ENCODE data around the gene RC3H2. TPM values are rescaled to one million over a fixed set of nuclear protein-coding genes. Genes with fewer than 3 reads are reported as not detected.

The RC3H2 gene
- total and polyA plus RNA-seq, 10 of the 15 experiments (the other 5 are each of a cell fraction or from before 2014, with no cell fraction given): 7.2 to 25.5 (median 16.1) TPM

DNA sequence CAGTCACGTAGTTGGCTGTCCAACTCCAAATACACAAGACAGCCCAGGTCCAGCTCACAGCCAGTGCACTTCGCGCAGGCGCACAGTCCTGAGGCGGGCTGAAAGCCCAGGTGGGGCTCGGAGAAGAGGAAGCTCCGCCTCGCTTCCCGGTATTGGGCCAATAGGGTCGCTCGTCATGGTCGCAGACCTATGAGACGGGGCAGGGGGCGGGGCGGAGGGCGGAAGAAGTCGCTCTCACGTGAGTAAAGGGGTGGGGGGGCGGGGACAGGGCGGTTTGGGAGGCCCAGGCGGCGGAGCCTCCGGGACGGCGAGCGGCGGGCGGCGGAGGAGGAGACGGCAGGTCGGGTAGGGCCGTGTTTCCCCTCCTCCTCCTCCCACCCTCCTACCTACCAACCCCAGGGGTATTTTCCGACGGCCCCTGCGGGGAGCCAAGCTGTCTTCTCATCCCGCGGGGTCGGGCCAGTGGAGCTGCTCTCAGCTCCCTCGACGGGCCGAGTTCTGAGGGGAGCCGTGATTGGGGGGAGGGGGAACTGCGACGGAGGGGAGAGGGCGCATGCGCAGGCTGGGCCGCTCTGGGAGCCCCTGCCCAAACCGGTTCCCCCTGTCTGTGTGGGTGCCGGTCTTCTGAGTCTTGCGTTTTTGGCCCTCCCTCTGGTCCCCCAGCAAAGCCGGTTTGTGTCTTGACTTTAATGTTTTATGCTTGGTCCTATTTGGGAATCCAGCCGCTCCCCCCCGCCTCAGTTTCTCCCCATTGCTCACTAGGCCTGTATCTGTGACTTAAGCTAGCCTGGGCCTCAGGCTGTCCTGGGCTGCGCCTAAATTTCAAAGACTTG, 35.8 kb upstream of the RC3H2 start, which contains the start of gene RABGAP1:
Gene RABGAP1 (plus strand): TSS at position 272 of the 833 bp plus-strand sequence. CDS start 16,040 bp downstream, outside the sequence.
- Histone ChIP-seq H3K9ac (ENCODE audit: control insufficient read depth, insufficient read depth, low read length) (peak within 1 kb of the TSS; percentile 68), H3K27me3 (replicated peaks in 1 of 2; ENCODE audit: control insufficient read depth in 2 of 2, insufficient read depth in 2 of 2, low read length in 1 of 2) (no peaks in the 10 kb centered on the region), H3K9me3 (replicated peaks; ENCODE audit: control insufficient read depth, insufficient read depth, low read length) (no peaks in the 10 kb centered on the region), H2AFZ (ENCODE audit: control insufficient read depth, low read depth, low read length) (peak within 1 kb of the TSS; percentile 95), H3K27ac (ENCODE audit: control insufficient read depth, insufficient read depth) (peak within 1 kb of the TSS; percentile 76), H3K79me2 (ENCODE audit: control insufficient read depth, insufficient read depth, low read length) (peaks cover 49% of the 10 kb centered on the region), H4K20me1 (ENCODE audit: control insufficient read depth, insufficient read depth) (no peaks in the 10 kb centered on the region), H3K4me3 (peak within 1 kb of the TSS; percentile 96), H3K4me1 (ENCODE audit: control insufficient read depth, insufficient read depth, low read length) (peaks cover 12% of the 10 kb centered on the region; the same call in 1 of the 2 replicates), H3K36me3 (ENCODE audit: control insufficient read depth in 2 of 2, insufficient read depth in 2 of 2, low read length in 1 of 2) (peaks cover 0 to 19% of the 10 kb centered on the region in 2 experiments; a peak in 1 of 4 replicates), H3K4me2 (ENCODE audit: control insufficient read depth, insufficient read depth) (peak within 1 kb of the TSS; percentile 99)
- intact Hi-C loops (cut with micrococcal nuclease; ENCODE audit: unreplicated experiment) (loop anchor here (1.0 to 2.0 kb wide), 2 partner anchors 10 to 36 kb away; partner anchors contain the start of genes RC3H2 and ZBTB26), in situ Hi-C loops (cut with MboI) (no loop called here)
- ATAC-seq (peak; percentile 97), DNase-seq (ENCODE audit: low read depth, low spot score) (peak; percentile 94), FAIRE-seq (peak; percentile 95)
- SMC1A ChIA-PET (ENCODE audit: uncharacterized antibody, unreplicated experiment): interaction anchor here (1.0 to 4.1 kb wide), 12 partner anchors 8 to 66 kb away, joined by 3 to 19 read pairs (median 6); partner anchors contain the start of genes ZBTB26 and ZBTB6
- WGBS (ENCODE audit: insufficient coverage, insufficient replicate concordance, low lambda C conversion rate, missing lambda C conversion rate): under 1% methylated on average over 41 of the region's 54 CpGs
- CTCF ChIA-PET: interaction anchor here (0.7 to 1.9 kb wide), 11 partner anchors 9 to 478 kb away, joined by 3 to 8 read pairs (median 3); partner anchors contain the start of genes ZBTB26 and ZBTB6
- RAD21 ChIA-PET (ENCODE audit: unreplicated experiment): interaction anchor here (0.6 to 4.3 kb wide), 10 partner anchors 10 to 400 kb away, joined by 3 to 34 read pairs (median 4); partner anchors contain the start of genes RC3H2, ZBTB26 and ZBTB6
- BruUV-seq (replicated peaks): no TSS peak
- POLR2A ChIA-PET: interaction anchor here (0.6 to 4.2 kb wide), 13 partner anchors 9 to 1740 kb away, joined by 3 to 53 read pairs (median 5); partner anchors contain the start of genes RC3H2, ZBTB26 and ZBTB6
- no peak for TF ChIP-seq EP300 (IDR thresholded peaks at IDR 0.05; ENCODE audit: borderline replicate concordance in 1 of 2, control insufficient read depth in 1 of 2, low read depth in 2 of 2, low read length in 2 of 2)
- peak; percentile 66; the same call in 1 of the 2 replicates for TF ChIP-seq BACH1 (IDR thresholded peaks at IDR 0.05; ENCODE audit: borderline replicate concordance)
- TF ChIP-seq, protein P1, sequence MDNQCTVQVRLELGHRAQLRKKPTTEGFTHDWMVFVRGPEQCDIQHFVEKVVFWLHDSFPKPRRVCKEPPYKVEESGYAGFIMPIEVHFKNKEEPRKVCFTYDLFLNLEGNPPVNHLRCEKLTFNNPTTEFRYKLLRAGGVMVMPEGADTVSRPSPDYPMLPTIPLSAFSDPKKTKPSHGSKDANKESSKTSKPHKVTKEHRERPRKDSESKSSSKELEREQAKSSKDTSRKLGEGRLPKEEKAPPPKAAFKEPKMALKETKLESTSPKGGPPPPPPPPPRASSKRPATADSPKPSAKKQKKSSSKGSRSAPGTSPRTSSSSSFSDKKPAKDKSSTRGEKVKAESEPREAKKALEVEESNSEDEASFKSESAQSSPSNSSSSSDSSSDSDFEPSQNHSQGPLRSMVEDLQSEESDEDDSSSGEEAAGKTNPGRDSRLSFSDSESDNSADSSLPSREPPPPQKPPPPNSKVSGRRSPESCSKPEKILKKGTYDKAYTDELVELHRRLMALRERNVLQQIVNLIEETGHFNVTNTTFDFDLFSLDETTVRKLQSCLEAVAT (IDR thresholded peaks at IDR 0.05): 0 out of 2 replicates have a peak, but pooled peaks have one; percentile 11
- TF ChIP-seq SP1 (IDR thresholded peaks at IDR 0.05; ENCODE audit: low read depth, low read length): peak; percentile 87
- peak; percentile 77 for TF ChIP-seq SMAD5 (IDR thresholded peaks at IDR 0.05; ENCODE audit: low read depth)
- TF ChIP-seq, protein P2, sequence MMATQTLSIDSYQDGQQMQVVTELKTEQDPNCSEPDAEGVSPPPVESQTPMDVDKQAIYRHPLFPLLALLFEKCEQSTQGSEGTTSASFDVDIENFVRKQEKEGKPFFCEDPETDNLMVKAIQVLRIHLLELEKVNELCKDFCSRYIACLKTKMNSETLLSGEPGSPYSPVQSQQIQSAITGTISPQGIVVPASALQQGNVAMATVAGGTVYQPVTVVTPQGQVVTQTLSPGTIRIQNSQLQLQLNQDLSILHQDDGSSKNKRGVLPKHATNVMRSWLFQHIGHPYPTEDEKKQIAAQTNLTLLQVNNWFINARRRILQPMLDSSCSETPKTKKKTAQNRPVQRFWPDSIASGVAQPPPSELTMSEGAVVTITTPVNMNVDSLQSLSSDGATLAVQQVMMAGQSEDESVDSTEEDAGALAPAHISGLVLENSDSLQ (IDR thresholded peaks at IDR 0.05): peak; percentile 50; the same call in 1 of the 2 replicates
- TF ChIP-seq IKZF1 (conservative IDR thresholded peaks at IDR 0.05): peak; percentile 91
- TF ChIP-seq, protein P3, sequence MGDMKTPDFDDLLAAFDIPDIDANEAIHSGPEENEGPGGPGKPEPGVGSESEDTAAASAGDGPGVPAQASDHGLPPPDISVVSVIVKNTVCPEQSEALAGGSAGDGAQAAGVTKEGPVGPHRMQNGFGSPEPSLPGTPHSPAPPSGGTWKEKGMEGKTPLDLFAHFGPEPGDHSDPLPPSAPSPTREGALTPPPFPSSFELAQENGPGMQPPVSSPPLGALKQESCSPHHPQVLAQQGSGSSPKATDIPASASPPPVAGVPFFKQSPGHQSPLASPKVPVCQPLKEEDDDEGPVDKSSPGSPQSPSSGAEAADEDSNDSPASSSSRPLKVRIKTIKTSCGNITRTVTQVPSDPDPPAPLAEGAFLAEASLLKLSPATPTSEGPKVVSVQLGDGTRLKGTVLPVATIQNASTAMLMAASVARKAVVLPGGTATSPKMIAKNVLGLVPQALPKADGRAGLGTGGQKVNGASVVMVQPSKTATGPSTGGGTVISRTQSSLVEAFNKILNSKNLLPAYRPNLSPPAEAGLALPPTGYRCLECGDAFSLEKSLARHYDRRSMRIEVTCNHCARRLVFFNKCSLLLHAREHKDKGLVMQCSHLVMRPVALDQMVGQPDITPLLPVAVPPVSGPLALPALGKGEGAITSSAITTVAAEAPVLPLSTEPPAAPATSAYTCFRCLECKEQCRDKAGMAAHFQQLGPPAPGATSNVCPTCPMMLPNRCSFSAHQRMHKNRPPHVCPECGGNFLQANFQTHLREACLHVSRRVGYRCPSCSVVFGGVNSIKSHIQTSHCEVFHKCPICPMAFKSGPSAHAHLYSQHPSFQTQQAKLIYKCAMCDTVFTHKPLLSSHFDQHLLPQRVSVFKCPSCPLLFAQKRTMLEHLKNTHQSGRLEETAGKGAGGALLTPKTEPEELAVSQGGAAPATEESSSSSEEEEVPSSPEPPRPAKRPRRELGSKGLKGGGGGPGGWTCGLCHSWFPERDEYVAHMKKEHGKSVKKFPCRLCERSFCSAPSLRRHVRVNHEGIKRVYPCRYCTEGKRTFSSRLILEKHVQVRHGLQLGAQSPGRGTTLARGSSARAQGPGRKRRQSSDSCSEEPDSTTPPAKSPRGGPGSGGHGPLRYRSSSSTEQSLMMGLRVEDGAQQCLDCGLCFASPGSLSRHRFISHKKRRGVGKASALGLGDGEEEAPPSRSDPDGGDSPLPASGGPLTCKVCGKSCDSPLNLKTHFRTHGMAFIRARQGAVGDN (IDR thresholded peaks at IDR 0.05): peak; percentile 29; the same call in 1 of the 2 replicates
- TF ChIP-seq SIN3A (IDR thresholded peaks at IDR 0.05; ENCODE audit: low read depth, low read length): peak; percentile 50; the same call in 1 of the 2 replicates
- TF ChIP-seq SPI1 (IDR thresholded peaks at IDR 0.05; ENCODE audit: borderline replicate concordance, insufficient read depth, low read depth, low read length): no peak; the same call in 1 of the 2 replicates
- peak; percentile 93 for TF ChIP-seq POLR2A (IDR thresholded peaks at IDR 0.05; ENCODE audit: low read depth, low read length)
- TF ChIP-seq RAD51 (IDR thresholded peaks at IDR 0.05): no peak
- no peak for TF ChIP-seq SREBF1 (IDR thresholded peaks at IDR 0.05; ENCODE audit: low read length)
- 0 out of 2 replicates have a peak, but pooled peaks have one; percentile 3 for TF ChIP-seq TCF12 (IDR thresholded peaks at IDR 0.05; ENCODE audit: low read depth, low read length)
